H1 (cell line): ENCODE data around the gene C14orf93. TPM values are rescaled to one million over a fixed set of nuclear protein-coding genes. Genes with fewer than 3 reads are reported as not detected.

Experiments used
- CTCF ChIA-PET: fragments of 300-600 bp; sonication (Branson Sonifier 250); formaldehyde crosslinking; loops from one replicate; lab custom pipeline; 2021; ENCODE audit not compliant: partially characterized antibody; lab: Charles Lee
- POLR2A ChIA-PET: fragments of 300-600 bp; sonication (Branson Sonifier 250); formaldehyde crosslinking; loops from one replicate; lab custom pipeline; 2021; ENCODE audit warnings: inconsistent platforms; ENCODE audit not compliant: partially characterized antibody; lab: Charles Lee
- DNase-seq, 2 experiments: peaks; one replicate each; pipeline versions ENCODE4 v3.0.0 to v3.0.0-alpha.2; 2010 to 2022; ENCODE audit warnings: low spot score in 2 of 2, low read depth in 1 of 2, mixed read lengths in 1 of 2
- FAIRE-seq: peaks from 2 replicates; lab custom pipeline; 2011; peaks lifted over from hg19 to GRCh38; lab: Jason Lieb, UNC
- H2AFZ ChIP-seq: 2 replicates; pipeline ENCODE4 v1.8.1; 2012; ENCODE audit warnings: low read length, inconsistent platforms
- H2AK5ac ChIP-seq: 2 replicates; pipeline ENCODE4 v1.6.1; 2013; ENCODE audit warnings: low read depth, low read length
- H2BK120ac ChIP-seq: replicated peaks from 2 replicates; pipeline ENCODE3; 2013; ENCODE audit warnings: low read depth, low read length, inconsistent platforms
- H2BK12ac ChIP-seq: 2 replicates; pipeline ENCODE4 v1.6.1; 2013; ENCODE audit warnings: low read depth, low read length
- H2BK15ac ChIP-seq: 2 replicates; pipeline ENCODE4 v1.6.1; 2013; ENCODE audit warnings: low read length
- H2BK20ac ChIP-seq: 2 replicates; pipeline ENCODE4 v1.6.1; 2013; ENCODE audit warnings: low read length
- H2BK5ac ChIP-seq: 2 replicates; pipeline ENCODE4 v1.6.1; 2013; ENCODE audit warnings: low read depth, low read length
- H3K14ac ChIP-seq: 2 replicates; pipeline ENCODE4 v1.6.1; 2013; ENCODE audit warnings: inconsistent platforms; ENCODE audit not compliant: insufficient read length
- H3K18ac ChIP-seq: 2 replicates; pipeline ENCODE4 v1.6.1; 2013; ENCODE audit warnings: low read length; ENCODE audit errors: extremely low read depth
- H3K23ac ChIP-seq: 2 replicates; pipeline ENCODE4 v1.6.1; 2013; ENCODE audit warnings: inconsistent platforms; ENCODE audit not compliant: insufficient read length
- H3K23me2 ChIP-seq: 2 replicates; pipeline ENCODE4 v1.6.1; 2013; ENCODE audit warnings: low read depth, low read length
- H3K27ac ChIP-seq: 2 replicates; pipeline ENCODE4 v1.6.1; 2011; ENCODE audit warnings: low read depth, low read length, inconsistent platforms
- H3K27me3 ChIP-seq, 4 experiments: replicated peaks in 1 of 4; 1 replicate in 1 of 4; 2 replicates in 3 of 4; pipeline versions ENCODE4 v1.6.1 to v1.8.1; 2011 to 2013; ENCODE audit warnings: low read length in 3 of 4, mild to moderate bottlenecking in 3 of 4, inconsistent platforms in 2 of 4, mixed read lengths in 2 of 4, moderate library complexity in 1 of 4; ENCODE audit not compliant: control insufficient read depth in 3 of 4, insufficient read depth in 3 of 4; ENCODE audit errors: extremely low read depth in 1 of 4
- H3K36me3 ChIP-seq, 4 experiments: 2 replicates each; pipeline versions ENCODE4 v1.6.1 to v1.8.1; 2011 to 2013; ENCODE audit warnings: mild to moderate bottlenecking in 4 of 4, low read length in 3 of 4, moderate library complexity in 2 of 4, control low read depth in 1 of 4, inconsistent platforms in 1 of 4; ENCODE audit not compliant: insufficient read depth in 4 of 4, control insufficient read depth in 2 of 4
- H3K4ac ChIP-seq: replicated peaks from 2 replicates; pipeline ENCODE3; 2013; ENCODE audit warnings: low read length, low read depth, mixed read lengths, inconsistent platforms; ENCODE audit not compliant: insufficient read length
- H3K4me1 ChIP-seq, 4 experiments: replicated peaks in 1 of 4; 1 replicate in 1 of 4; 2 replicates in 3 of 4; pipeline versions ENCODE4 v1.6.1 to v1.8.1; 2011 to 2013; ENCODE audit warnings: low read length in 3 of 4, inconsistent platforms in 2 of 4, mixed read lengths in 1 of 4; ENCODE audit not compliant: insufficient read depth in 4 of 4, control insufficient read depth in 3 of 4
- H3K4me2 ChIP-seq, 2 experiments: 2 replicates each; pipeline versions ENCODE4 v1.6.1 to v1.8.1; 2011 to 2013; ENCODE audit warnings: low read depth in 2 of 2, low read length in 2 of 2, control low read depth in 1 of 2, inconsistent platforms in 1 of 2, mild to moderate bottlenecking in 1 of 2; ENCODE audit not compliant: insufficient read depth in 1 of 2
- H3K4me3 ChIP-seq, 4 experiments: fragments of 200-600, 300-600 bp in 1 of 4; sonication (generic), shearing (Covaris generic), sonication (Bioruptor Twin) in 1 of 4; 2 replicates each; pipeline versions ENCODE4 v1.5.1 to v1.8.1; 2011 to 2016; ENCODE audit warnings: low read length in 4 of 4, low read depth in 3 of 4, control low read depth in 2 of 4, inconsistent platforms in 2 of 4, mild to moderate bottlenecking in 2 of 4, mixed read lengths in 1 of 4, moderate library complexity in 1 of 4; ENCODE audit not compliant: insufficient read depth in 2 of 4; ENCODE audit errors: extremely low read depth in 1 of 4
- H3K56ac ChIP-seq: replicated peaks from 2 replicates; pipeline ENCODE3; 2013; ENCODE audit warnings: low read depth, mild to moderate bottlenecking, mixed read lengths, low read length, inconsistent platforms; ENCODE audit not compliant: insufficient read length
- H3K79me1 ChIP-seq: 2 replicates; pipeline ENCODE4 v1.6.1; 2013; ENCODE audit warnings: low read depth, low read length, control low read depth
- H3K79me2 ChIP-seq, 2 experiments: 2 replicates each; pipeline versions ENCODE4 v1.6.1 to v1.8.1; 2012 to 2013; ENCODE audit warnings: low read length in 2 of 2, mild to moderate bottlenecking in 2 of 2, inconsistent platforms in 1 of 2; ENCODE audit not compliant: insufficient read depth in 2 of 2, control insufficient read depth in 1 of 2
- H3K9ac ChIP-seq, 4 experiments: replicated peaks in 1 of 4; 1 replicate in 1 of 4; 2 replicates in 3 of 4; pipeline versions ENCODE4 v1.6.1 to v1.8.1; 2011 to 2013; ENCODE audit warnings: low read depth in 3 of 4, low read length in 3 of 4, control low read depth in 2 of 4, mild to moderate bottlenecking in 2 of 4, moderate library complexity in 2 of 4, inconsistent platforms in 1 of 4; ENCODE audit errors: extremely low read depth in 1 of 4
- H3K9me3 ChIP-seq, 2 experiments: 2 replicates each; pipeline versions ENCODE4 v1.6.1 to v1.8.1; 2012 to 2013; ENCODE audit warnings: mild to moderate bottlenecking in 2 of 2, moderate library complexity in 2 of 2, control low read depth in 1 of 2, inconsistent platforms in 1 of 2, low read depth in 1 of 2, low read length in 1 of 2, mixed read lengths in 1 of 2; ENCODE audit not compliant: insufficient read depth in 2 of 2
- H4K20me1 ChIP-seq, 2 experiments: replicated peaks in 1 of 2; 2 replicates each; pipeline versions ENCODE3 to v1.8.1; 2011 to 2013; ENCODE audit warnings: inconsistent platforms in 2 of 2, low read length in 2 of 2, mild to moderate bottlenecking in 1 of 2; ENCODE audit not compliant: insufficient read depth in 2 of 2, control insufficient read depth in 1 of 2
- H4K5ac ChIP-seq: 2 replicates; pipeline ENCODE4 v1.6.1; 2013; ENCODE audit warnings: low read length, low read depth, mixed read lengths, inconsistent platforms; ENCODE audit not compliant: insufficient read length
- H4K8ac ChIP-seq: 2 replicates; pipeline ENCODE4 v1.8.0; 2013; ENCODE audit warnings: mild to moderate bottlenecking, moderate library complexity, low read length, inconsistent platforms; ENCODE audit not compliant: insufficient read depth; ENCODE audit errors: extremely low read depth
- H4K91ac ChIP-seq: replicated peaks from 2 replicates; pipeline ENCODE3; 2013; ENCODE audit warnings: low read length, mixed read lengths, inconsistent platforms; ENCODE audit not compliant: insufficient read length
- EZH2 ChIP-seq: fragments of 200-600 bp; sonication (generic); IDR thresholded peaks from 2 replicates; pipeline ENCODE4 v1.7.1; 2012; ENCODE audit warnings: low read depth, mild to moderate bottlenecking, moderate library complexity, low read length, inconsistent platforms; ENCODE audit not compliant: severe bottlenecking
- MAFK ChIP-seq: IDR thresholded peaks from 2 replicates; pipeline ENCODE4 v1.6.1; 2012; ENCODE audit warnings: low read depth, mild to moderate bottlenecking, improper control_type of control experiment, low read length
- SAP30 ChIP-seq: fragments of 300-600 bp; sonication (generic); IDR thresholded peaks from 2 replicates; pipeline ENCODE4 v1.7.1; 2012; ENCODE audit warnings: low read length, moderate library complexity, mild to moderate bottlenecking, inconsistent platforms; ENCODE audit not compliant: insufficient read depth, insufficient replicate concordance
- TCF12 ChIP-seq: IDR thresholded peaks from 2 replicates; pipeline ENCODE4 v1.6.1; 2011; ENCODE audit warnings: low read depth, mild to moderate bottlenecking, low read length
- WGBS, 2 experiments: shearing (Covaris generic) in 1 of 2; methylation state at CpG; one replicate each; pipeline versions ENCODE4 v1.1.6 to v1.1.7; 2013 to 2015; ENCODE audit warnings: low lambda C conversion rate in 2 of 2, mixed read lengths in 2 of 2, inconsistent platforms in 1 of 2, low coverage in 1 of 2, missing lambda C conversion rate in 1 of 2; ENCODE audit not compliant: insufficient replicate concordance in 2 of 2, insufficient coverage in 1 of 2, insufficient read length in 1 of 2; ENCODE audit errors: extremely low coverage in 1 of 2, missing lambda C conversion rate in 1 of 2; 5-methylcytosine and 5-hydroxymethylcytosine counted together
- polyA plus RNA-seq, 7 experiments: library from polyadenylated mRNA; depleted of rRNA in 3 of 7; stranded (reverse) in 5 of 7; unstranded in 2 of 7; fragments of >200 nt in 5 of 7; fragments of 200-250 nt in 2 of 7; gene quantifications; 1 replicate in 5 of 7; 2 replicates in 1 of 7; 4 replicates in 1 of 7; pipeline versions ENCODE4 v1.2.1 to v1.2.3, GENCODE V29; 2011 to 2013; ENCODE audit warnings: missing spikeins in 2 of 7, mixed read lengths in 2 of 7
- total RNA-seq: library from RNA; stranded (reverse); fragmentation: NEBNext Ultra II Directional; extraction: Animal tissue kit (Norgen Biotek cat#: 25700); gene quantifications from 2 replicates; pipeline ENCODE4 v1.2.1, GENCODE V29; 2021

C14orf93 gene
- total and polyA plus RNA-seq, 2 of the 8 experiments (the other 6 are each of a cell fraction or from before 2014, with no cell fraction given): 7.8 to 8.2 TPM

DNA sequence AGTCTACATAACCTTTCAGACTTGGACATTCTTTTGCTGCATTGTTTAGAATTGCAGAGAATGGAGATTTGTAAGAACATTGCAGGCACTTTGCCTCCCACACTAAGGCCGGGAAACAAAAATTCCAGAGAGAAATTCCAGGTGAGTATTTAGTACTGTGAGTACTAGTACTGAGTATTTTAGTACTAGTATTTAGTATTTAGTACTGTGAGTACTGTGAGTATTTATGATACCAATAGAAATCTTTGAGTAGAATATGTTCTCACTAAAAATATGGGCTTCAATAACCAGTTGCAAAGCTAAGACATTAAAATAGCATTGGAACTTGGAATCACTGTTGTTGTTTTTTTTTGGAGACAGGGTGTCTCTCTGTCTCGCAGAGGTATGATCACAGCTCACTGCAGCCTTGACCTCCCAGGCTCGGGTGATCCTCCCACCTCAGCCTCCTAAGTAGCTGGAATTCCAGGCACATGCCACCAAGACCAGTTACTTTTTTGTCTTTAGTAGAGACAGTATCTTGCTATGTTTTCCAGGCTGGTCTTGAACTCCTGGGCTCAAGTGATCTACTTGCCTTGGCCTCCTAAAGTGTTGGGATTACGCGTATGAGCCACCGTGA lies 47.8 kb downstream of the C14orf93 start:
- 93% methylated on average over 6 of the region's 6 CpGs; no CpG with 5 or more reads in 1 of the 2 experiments for WGBS, 2 experiments
- Histone ChIP-seq H3K23me2 (peaks cover under 1% of the 10 kb centered on the region), H2BK5ac (no peak overlapping the region), H2BK15ac (0 out of 2 replicates have a peak overlapping the region, but pooled peaks have one; percentile 46), H4K20me1 (no peaks in the 10 kb centered on the region), H3K27ac (no peak overlapping the region), H4K8ac (no peak overlapping the region), H3K4ac (no peak overlapping the region), H2BK20ac (no peak overlapping the region), H3K79me1 (no peaks in the 10 kb centered on the region), H2AFZ (no peak overlapping the region), H3K4me1 (peaks cover 0 to under 1% (median 0%) of the 10 kb centered on the region in 4 experiments; a peak in 2 of 7 replicates), H4K91ac (no peak overlapping the region), H3K4me2 (no peak overlapping the region), H2AK5ac (no peak overlapping the region), H3K27me3 (no peaks in the 10 kb centered on the region), H3K79me2 (no peaks in the 10 kb centered on the region), H3K4me3 (no peak overlapping the region), H3K9me3 (no peaks in the 10 kb centered on the region), H3K56ac (no peak overlapping the region), H3K23ac (no peak overlapping the region), H3K14ac (no peak overlapping the region), H3K36me3 (no peaks in the 10 kb centered on the region), H3K9ac (no peak overlapping the region), H3K18ac (no peak overlapping the region), H4K5ac (no peak overlapping the region), H2BK12ac (no peak overlapping the region), H2BK120ac (no peak overlapping the region)
- ChIA-PET CTCF (interaction anchor here (0.8 to 3.7 kb wide), 6 partner anchors 11 to 90 kb away, joined by 3 to 20 read pairs (median 4); no protein-coding TSS in a partner anchor), POLR2A (interaction anchor here (1.3 to 11.4 kb wide), 3 partner anchors 8 to 19 kb away, joined by 6 to 115 read pairs (median 9); no protein-coding TSS in a partner anchor)
- FAIRE-seq: no peak
- DNase-seq: no peak
- no peak for TF ChIP-seq MAFK
- TF ChIP-seq EZH2: no peak
- no peak for TF ChIP-seq TCF12
- TF ChIP-seq SAP30: no peak
